Stomach smooth muscle (tissue), 2 donors: ENCODE data around the gene ATG7.

Experiments
- H3K27ac ChIP-seq: one replicate; pipeline ENCODE4 v1.7.0; 2013; ENCODE audit warnings: mild to moderate bottlenecking, low read length, inconsistent platforms
- H3K27me3 ChIP-seq, 2 donors: one replicate each; pipeline ENCODE4 v1.7.0; 2013; ENCODE audit warnings: low read length in 2 of 2; ENCODE audit not compliant: insufficient read depth in 2 of 2, control insufficient read depth in 1 of 2
- H3K36me3 ChIP-seq, 2 donors: one replicate each; pipeline ENCODE4 v1.7.0; 2013; ENCODE audit warnings: low read length in 2 of 2; ENCODE audit not compliant: control insufficient read depth in 2 of 2, insufficient read depth in 2 of 2
- H3K4me1 ChIP-seq: one replicate; pipeline ENCODE4 v1.7.0; 2013; ENCODE audit warnings: low read length; ENCODE audit not compliant: control insufficient read depth, insufficient read depth
- H3K4me3 ChIP-seq, 2 donors: one replicate each; pipeline ENCODE4 v1.7.0; 2013; ENCODE audit warnings: low read length in 2 of 2
- H3K9ac ChIP-seq, 2 donors: one replicate each; pipeline ENCODE4 v1.7.0; 2013; ENCODE audit warnings: low read length in 2 of 2, mild to moderate bottlenecking in 1 of 2
- H3K9me3 ChIP-seq, 2 donors: one replicate each; pipeline ENCODE4 v1.7.0; 2013; ENCODE audit warnings: low read length in 2 of 2; ENCODE audit not compliant: control insufficient read depth in 2 of 2
- donor health status: healthy.
- donor health status: Pancreatic carcinoma.

ATG7 gene

DNA sequence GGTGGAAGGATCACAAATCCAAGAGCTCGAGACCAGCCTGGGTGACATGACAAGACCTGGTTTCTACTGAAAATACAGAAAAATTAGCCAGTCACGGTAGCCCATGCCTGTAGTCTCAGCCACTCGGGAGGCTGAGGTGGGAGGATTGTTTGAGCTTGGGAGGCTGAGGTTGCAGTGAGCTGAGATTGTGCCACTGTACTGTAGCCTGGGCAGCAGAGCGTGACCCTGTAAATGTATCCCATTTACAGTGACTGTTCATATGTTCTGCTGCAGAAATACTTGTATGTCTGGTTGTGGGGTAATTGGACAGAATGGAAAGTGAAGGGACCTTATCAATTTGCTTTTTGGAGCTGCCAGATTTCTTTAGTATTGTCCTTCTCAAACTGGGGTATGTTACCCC lies 24.9 kb downstream of the ATG7 start:
- Histone ChIP-seq H3K27me3 (no peaks in the 10 kb centered on the region), H3K9ac (no peak overlapping the region), H3K36me3 (peaks cover 5 to 9% of the 10 kb centered on the region in 2 donors), H3K4me3 (no peak overlapping the region), H3K27ac (no peak overlapping the region), H3K9me3 (no peaks in the 10 kb centered on the region), H3K4me1 (no peaks in the 10 kb centered on the region)

DNA sequence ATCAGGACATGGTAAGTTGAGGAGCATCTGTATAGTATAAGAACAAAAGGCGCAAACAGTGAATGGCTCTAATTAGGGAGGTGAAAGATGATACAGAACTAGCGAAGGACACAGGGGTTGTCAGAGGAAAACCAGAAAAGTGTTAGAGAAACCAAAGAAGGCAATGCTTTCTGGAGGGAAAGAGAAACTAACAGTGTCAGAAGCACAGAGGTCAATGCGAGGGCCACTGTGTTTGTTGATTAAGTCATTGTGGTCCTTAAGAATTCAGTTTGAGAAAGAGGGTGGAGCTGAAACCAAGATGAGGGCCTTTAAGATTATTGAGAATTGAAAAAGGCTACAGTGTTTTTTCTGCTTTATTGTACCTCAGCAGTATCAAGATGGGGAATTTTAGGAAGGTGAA lies 28.8 kb downstream of the ATG7 start:
- Histone ChIP-seq H3K4me1 (no peaks in the 10 kb centered on the region), H3K9ac (no peak overlapping the region), H3K4me3 (no peak overlapping the region), H3K27ac (no peak overlapping the region), H3K9me3 (no peaks in the 10 kb centered on the region), H3K36me3 (peaks cover 14 to 21% of the 10 kb centered on the region in 2 donors), H3K27me3 (no peaks in the 10 kb centered on the region)

DNA sequence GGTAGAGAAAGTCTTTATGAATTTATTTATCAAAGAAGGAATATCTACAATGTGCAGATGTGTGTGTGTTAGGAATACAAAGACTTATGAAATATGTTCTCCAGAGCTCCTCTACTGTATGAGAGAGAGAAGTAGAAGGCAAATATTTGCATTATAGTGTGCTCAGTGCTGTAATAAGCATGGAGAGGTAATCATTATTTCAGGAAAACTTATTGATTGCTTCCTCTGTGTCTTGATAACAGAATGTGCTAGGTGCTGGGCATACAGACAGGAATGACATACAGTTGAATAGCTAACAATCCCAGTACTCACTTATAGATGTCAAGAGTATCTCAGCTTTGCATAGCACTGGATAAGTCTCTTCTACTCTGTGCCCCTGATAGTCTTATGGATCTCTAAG lies 30.2 kb downstream of the ATG7 start:
- Histone ChIP-seq H3K9me3 (no peaks in the 10 kb centered on the region), H3K36me3 (peaks cover 20 to 28% of the 10 kb centered on the region in 2 donors), H3K4me3 (no peak overlapping the region)

DNA sequence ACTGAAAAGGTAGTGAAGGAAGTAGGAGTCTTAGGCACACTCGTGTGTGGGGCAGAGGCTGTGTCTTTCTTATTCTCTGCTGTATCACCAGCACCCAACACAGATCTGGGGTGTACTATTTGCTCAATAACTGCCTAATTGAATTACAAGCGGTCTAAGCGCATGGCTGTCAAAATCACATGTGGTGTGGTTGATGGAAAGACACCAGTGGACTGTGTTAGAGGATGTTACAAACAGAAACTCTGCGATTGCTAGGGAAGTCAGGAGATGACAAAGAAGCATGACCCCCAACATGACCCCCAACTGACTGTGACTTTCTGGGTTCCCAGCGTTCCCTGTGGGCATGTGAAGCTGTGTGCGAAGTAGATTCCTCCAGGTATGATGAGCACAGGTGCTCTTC lies 32.0 kb downstream of the ATG7 start:
- H3K27ac ChIP-seq = no peak overlapping the region
- no peak overlapping the region for H3K4me3 ChIP-seq
- H3K36me3 ChIP-seq = peaks cover 32 to 43% of the 10 kb centered on the region in 2 donors

More for the DNA sequence above, 30.2 kb downstream of the ATG7 start:
- H3K4me1 ChIP-seq = no peaks in the 10 kb centered on the region
- H3K27ac ChIP-seq = no peak overlapping the region
- H3K27me3 ChIP-seq = no peaks in the 10 kb centered on the region
- H3K9ac ChIP-seq = no peak overlapping the region

DNA sequence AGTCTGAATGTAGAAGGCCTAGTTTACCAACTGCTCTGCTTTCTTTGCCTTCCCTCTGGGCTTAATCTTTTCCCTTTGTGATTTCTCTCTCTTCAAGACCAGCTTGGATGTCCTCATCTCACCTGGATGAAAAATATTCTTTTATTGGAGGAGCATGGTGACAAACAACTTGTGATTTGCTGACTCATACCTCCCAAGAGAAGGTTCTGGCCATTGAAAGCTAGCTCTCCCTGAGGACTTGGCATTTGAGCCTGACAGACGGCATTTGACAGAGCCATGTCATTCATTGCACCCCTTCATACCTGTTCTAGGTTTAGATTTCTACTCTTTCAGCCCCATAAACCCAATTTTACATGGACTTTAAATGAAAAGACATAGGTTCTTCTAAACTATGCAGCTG lies 33.3 kb downstream of the ATG7 start:
- no peak overlapping the region for H3K9ac ChIP-seq
- no peak overlapping the region for H3K27ac ChIP-seq
- no peaks in the 10 kb centered on the region for H3K9me3 ChIP-seq
- no peaks in the 10 kb centered on the region for H3K4me1 ChIP-seq
- H3K4me3 ChIP-seq = no peak overlapping the region
- H3K36me3 ChIP-seq = peaks cover 39 to 40% of the 10 kb centered on the region in 2 donors
- no peaks in the 10 kb centered on the region for H3K27me3 ChIP-seq

More for the DNA sequence above, 32.0 kb downstream of the ATG7 start:
- Histone ChIP-seq H3K27me3 (no peaks in the 10 kb centered on the region), H3K4me1 (no peaks in the 10 kb centered on the region), H3K9me3 (no peaks in the 10 kb centered on the region), H3K9ac (no peak overlapping the region)

DNA sequence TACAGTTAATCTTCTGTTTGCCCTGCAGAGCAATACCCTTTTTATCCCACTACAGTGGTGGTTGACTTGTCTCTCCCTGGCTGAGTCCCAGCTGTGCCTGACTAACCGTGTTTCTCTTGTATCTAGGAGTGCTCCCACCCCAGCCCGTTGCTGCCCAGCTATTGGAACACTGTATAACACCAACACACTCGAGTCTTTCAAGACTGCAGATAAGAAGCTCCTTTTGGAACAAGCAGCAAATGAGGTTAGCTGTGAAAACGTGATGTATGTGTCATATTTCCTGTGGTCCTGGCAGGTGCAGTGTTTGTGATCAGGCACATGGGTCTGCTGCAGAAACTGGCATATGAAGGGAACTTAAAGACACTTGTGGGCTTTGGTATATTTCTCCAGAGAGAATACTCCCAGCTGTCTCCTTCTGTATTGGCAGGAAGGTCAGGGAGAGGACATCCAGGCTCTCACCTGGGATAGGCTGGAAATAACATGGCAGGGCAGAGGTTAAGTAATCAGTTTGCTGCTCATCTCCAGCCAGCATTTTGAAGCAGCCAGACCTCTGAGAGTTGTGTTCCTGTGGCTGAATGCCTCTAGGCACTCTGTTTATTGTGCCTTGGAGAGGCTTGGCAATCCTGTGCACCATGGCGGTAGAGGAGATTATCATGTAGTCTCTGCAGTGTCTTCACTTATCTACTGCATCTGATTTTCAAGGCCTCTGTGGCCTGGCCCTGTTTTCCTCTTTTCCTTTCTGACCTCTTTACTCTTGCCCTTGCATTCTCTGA lies 34.8 kb downstream of the ATG7 start:
- H3K36me3 ChIP-seq = peaks cover 41 to 43% of the 10 kb centered on the region in 2 donors
- no peak overlapping the region for H3K27ac ChIP-seq
- no peaks in the 10 kb centered on the region for H3K9me3 ChIP-seq
- no peak overlapping the region for H3K9ac ChIP-seq
- no peaks in the 10 kb centered on the region for H3K4me1 ChIP-seq
- H3K27me3 ChIP-seq = no peaks in the 10 kb centered on the region
- no peak overlapping the region for H3K4me3 ChIP-seq

DNA sequence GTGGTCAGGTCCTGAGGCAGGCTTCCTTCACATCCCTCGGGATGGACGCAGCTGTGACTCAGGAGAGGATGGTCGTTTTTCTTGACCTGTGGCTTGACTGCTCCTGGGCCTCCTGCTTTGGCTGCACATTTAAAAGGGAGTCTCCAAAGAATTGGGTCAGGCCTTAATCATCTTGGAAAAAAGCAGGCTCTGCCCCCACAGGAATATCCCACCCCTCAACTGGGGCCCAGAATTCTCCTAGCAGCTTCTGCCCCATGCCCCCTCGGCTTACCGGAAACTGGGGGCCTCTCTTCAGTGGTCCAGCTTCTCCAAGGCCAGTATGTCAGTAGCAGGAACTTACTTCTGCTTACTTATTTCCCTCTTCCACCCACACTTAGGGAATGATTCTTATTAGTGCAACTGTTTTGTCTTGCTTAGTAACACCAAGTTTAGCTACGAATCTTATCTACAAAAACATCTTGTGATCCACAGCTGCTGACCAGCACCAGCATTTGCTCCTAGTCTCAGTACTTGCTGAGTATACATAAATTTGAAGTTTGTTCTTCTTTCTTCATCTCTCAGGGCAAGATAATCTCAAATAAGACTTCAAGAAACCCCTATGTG lies 35.7 kb downstream of the ATG7 start:
- no peak overlapping the region for H3K9ac ChIP-seq
- H3K27ac ChIP-seq = no peak overlapping the region
- H3K4me1 ChIP-seq = no peaks in the 10 kb centered on the region
- H3K4me3 ChIP-seq = no peak overlapping the region
- peaks cover 40 to 48% of the 10 kb centered on the region in 2 donors for H3K36me3 ChIP-seq
- H3K9me3 ChIP-seq = no peaks in the 10 kb centered on the region
- no peaks in the 10 kb centered on the region for H3K27me3 ChIP-seq

DNA sequence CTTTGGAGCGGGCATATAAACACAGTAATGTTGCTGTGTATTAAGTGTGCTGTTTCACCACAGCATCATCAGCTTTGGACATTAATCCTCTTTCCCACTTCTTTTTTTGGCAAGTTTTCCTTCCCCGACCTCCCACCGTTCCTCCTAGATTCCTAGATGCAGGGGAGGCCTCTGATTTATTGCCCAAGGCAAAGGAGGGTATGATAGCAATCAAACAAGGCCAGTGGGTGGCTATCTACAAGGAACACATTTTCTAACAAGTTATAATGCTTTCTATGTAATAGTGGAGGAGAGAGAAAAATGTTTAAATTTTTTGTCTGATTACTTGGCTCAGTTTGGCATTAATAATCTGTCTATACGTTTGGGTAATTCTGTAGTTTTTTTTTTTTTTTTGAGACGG lies 38.1 kb downstream of the ATG7 start:
- no peak overlapping the region for H3K9ac ChIP-seq
- H3K9me3 ChIP-seq = no peaks in the 10 kb centered on the region
- H3K36me3 ChIP-seq = peaks cover 45 to 59% of the 10 kb centered on the region in 2 donors
- no peaks in the 10 kb centered on the region for H3K4me1 ChIP-seq
- H3K4me3 ChIP-seq = no peak overlapping the region
- no peaks in the 10 kb centered on the region for H3K27me3 ChIP-seq
- no peak overlapping the region for H3K27ac ChIP-seq

DNA sequence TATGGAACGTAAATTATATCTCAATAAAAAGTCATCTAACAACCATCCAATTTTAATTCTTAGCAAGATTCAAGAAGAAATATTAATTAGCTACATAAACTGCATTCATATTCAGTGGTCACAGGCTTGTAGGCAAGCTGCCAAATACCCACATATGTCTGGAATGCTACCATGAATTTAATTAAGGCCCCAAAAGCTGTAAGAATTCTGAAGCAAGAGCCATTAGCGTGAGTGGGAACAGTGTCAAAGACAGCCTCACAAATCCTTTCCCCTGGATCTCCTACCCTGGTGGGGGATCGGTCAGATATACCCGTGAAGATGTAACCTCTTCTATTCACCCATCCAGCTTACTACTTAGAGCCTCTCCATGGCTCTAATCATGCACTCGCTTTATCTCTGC lies 40.0 kb downstream of the ATG7 start:
- peaks cover 44 to 65% of the 10 kb centered on the region in 2 donors for H3K36me3 ChIP-seq
- no peak overlapping the region for H3K9ac ChIP-seq
- H3K4me3 ChIP-seq = no peak overlapping the region
- H3K4me1 ChIP-seq = no peaks in the 10 kb centered on the region
- no peaks in the 10 kb centered on the region for H3K9me3 ChIP-seq
- H3K27ac ChIP-seq = no peak overlapping the region
- H3K27me3 ChIP-seq = no peaks in the 10 kb centered on the region

DNA sequence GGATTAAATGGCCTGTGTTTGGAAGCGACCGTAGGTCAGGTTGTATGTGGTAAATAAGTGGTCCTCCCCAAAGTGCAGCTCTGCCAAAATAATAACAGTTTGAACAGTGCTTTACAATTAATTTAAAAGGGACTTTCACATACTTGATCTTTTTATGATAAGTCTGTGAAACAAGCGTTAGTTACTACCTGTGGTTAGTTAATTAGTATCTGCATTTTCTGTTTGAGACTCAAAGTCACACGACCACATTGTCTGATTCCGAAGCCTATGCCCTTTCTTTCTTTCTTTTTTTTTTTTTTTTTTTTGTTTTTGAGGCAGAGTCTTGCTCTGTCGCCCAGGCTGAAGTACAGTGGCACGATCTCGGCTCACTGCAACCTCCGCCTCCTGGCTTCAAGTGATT lies 45.1 kb downstream of the ATG7 start:
- Histone ChIP-seq H3K27me3 (no peaks in the 10 kb centered on the region), H3K9me3 (no peaks in the 10 kb centered on the region), H3K36me3 (peaks cover 48% of the 10 kb centered on the region in 2 donors), H3K4me3 (no peak overlapping the region), H3K4me1 (no peaks in the 10 kb centered on the region), H3K27ac (no peak overlapping the region), H3K9ac (no peak overlapping the region)

DNA sequence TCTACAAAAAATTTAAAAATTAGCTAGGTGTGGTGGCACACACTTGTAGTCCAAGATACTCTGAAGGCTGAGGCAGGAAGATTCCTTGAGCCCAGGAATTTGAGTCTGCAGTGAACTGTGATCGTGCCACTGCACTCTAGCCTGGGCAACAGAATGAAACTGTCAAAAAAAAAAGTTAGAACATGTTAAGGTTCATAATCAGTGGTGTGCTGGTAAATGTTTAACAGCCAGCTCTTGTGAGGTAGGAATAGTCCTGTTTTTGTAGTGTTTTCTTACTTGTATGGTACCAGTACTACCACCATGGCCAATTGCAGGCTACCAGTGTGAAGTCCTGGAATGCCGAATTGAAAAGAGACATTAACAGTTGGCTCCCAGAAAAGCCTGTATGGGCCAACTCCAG lies 50.7 kb downstream of the ATG7 start:
- H3K27ac ChIP-seq = no peak overlapping the region
- no peak overlapping the region for H3K9ac ChIP-seq
- H3K9me3 ChIP-seq = no peaks in the 10 kb centered on the region
- H3K4me3 ChIP-seq = no peak overlapping the region
- no peaks in the 10 kb centered on the region for H3K27me3 ChIP-seq
- H3K4me1 ChIP-seq = no peaks in the 10 kb centered on the region
- H3K36me3 ChIP-seq = peaks cover 22 to 32% of the 10 kb centered on the region in 2 donors
